ENCODE measurements around the gene CAMK2B. TPM values are rescaled to one million over a fixed set of nuclear protein-coding genes. Genes with fewer than 3 reads are reported as not detected.

The CAMK2B gene
- total RNA-seq, 4 donors from 2014 or later, result 0.89 to 5.1 (median 1.2) TPM

DNA sequence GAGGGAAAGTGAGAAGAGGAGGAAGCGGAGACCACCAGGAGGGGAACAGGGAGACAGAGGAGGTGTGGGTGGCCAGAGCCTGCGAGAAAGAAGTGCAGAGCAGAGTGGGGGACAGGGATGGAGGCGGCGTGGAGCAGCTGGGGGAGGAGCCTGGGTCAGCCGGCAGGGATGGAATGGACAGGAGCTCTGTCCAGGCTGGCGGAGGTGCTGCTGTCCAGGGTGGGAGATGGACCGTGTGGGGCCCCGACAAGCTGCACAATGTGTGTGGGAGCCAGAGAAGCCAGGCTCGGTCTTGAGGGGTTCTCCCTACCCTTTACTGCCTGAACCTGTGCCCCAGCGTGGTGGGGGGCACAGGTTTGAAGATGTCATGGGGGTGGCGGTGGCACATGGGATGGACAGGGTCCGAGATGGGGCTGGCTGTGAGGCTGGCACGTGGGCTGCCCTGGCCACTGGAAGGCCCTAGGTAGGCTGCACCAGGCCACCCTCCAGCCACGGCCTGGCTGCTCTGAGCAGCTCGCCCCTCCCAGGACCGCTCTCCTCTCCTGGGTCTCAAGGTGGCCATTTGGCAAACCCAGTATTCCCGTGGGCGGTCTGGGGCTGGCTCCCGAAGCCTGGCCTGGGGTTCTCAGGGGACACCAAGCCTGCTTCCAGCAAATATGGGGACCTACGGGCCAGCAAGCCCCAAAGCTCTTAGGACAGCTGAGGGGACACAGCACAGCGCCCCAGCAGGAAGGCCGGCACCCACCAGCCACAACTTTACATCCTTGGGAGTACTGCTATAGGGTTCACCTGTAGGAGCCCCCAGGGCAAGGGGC is 92.3 kb downstream of the CAMK2B start:
- no peaks in the 10 kb centered on the region for H3K9me3 ChIP-seq
- TF ChIP-seq, protein P1, sequence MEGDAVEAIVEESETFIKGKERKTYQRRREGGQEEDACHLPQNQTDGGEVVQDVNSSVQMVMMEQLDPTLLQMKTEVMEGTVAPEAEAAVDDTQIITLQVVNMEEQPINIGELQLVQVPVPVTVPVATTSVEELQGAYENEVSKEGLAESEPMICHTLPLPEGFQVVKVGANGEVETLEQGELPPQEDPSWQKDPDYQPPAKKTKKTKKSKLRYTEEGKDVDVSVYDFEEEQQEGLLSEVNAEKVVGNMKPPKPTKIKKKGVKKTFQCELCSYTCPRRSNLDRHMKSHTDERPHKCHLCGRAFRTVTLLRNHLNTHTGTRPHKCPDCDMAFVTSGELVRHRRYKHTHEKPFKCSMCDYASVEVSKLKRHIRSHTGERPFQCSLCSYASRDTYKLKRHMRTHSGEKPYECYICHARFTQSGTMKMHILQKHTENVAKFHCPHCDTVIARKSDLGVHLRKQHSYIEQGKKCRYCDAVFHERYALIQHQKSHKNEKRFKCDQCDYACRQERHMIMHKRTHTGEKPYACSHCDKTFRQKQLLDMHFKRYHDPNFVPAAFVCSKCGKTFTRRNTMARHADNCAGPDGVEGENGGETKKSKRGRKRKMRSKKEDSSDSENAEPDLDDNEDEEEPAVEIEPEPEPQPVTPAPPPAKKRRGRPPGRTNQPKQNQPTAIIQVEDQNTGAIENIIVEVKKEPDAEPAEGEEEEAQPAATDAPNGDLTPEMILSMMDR (IDR thresholded peaks at IDR 0.05), result no peak
- no peak for TF ChIP-seq POLR2A (IDR thresholded peaks at IDR 0.05)
- peaks cover 3% of the 10 kb centered on the region for H3K27me3 ChIP-seq
- H3K4me3 ChIP-seq, result no peak overlapping the region
- H3K36me3 ChIP-seq, result no peaks in the 10 kb centered on the region
- no peaks in the 10 kb centered on the region for H3K4me1 ChIP-seq
- DNase-seq (ENCODE audit: low spot score in 2 of 2), result no peak
- WGBS, result 83% methylated on average over 21 of the region's 22 CpGs
- H3K27ac ChIP-seq, result no peak overlapping the region

DNA sequence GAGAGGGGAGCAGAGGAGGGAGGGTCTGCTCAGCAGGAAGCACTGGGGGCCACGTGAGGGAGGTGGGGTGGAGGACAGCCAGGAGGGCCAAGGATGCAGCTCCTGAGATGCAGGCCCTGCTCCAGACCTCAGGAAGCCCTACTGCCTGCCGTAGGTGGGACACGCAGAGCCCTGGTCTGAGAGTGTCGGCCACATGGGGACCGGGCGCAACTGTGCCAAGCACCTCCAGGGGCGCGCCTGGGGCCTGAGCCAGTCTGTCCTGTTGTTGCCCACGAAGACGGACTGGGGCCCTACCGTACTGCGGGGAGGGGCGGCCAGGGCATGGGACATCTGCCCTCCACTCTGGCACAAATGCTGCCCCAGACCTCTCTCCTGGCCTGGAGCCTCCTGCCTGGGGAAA is 93.0 kb downstream of the CAMK2B start:
- 72% methylated on average over 2 of the region's 13 CpGs for WGBS
- Histone ChIP-seq H3K9me3 (no peaks in the 10 kb centered on the region), H3K4me3 (no peak overlapping the region), H3K4me1 (no peaks in the 10 kb centered on the region), H3K27ac (no peak overlapping the region), H3K36me3 (no peaks in the 10 kb centered on the region), H3K27me3 (peaks cover 3% of the 10 kb centered on the region)
- TF ChIP-seq POLR2A (IDR thresholded peaks at IDR 0.05) (no peak), EP300 (IDR thresholded peaks at IDR 0.05) (no peak), POLR2AphosphoS5 (IDR thresholded peaks at IDR 0.05) (no peak)
- TF ChIP-seq, protein P1 (IDR thresholded peaks at IDR 0.05), result no peak
- no peak for DNase-seq (ENCODE audit: low spot score in 2 of 2)

DNA sequence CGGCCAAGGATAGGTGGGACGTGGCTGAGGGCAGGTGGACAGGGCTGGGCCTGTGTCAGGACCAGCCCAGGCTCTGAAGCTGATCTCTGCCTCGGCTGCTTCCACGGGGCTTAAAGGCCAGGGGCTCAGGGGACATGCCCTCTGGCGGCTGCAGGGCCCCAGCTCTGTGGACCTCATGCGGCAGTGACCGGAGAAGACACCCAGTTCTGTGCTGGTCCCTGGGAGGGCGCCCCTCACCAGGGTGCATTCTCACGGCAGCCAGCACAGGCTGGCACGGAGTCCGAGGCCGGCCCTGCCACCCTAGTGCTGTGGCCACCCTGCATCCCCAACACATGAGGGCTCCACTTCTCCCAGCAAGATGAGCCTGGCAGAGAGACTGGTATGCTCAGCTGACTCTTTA is 94.3 kb downstream of the CAMK2B start:
- no peak for DNase-seq (ENCODE audit: low spot score in 2 of 2)
- H3K4me3 ChIP-seq, result no peak overlapping the region
- TF ChIP-seq, protein P1 (IDR thresholded peaks at IDR 0.05), result no peak
- TF ChIP-seq POLR2A (IDR thresholded peaks at IDR 0.05) (no peak), EP300 (IDR thresholded peaks at IDR 0.05) (no peak)
- no peak overlapping the region for H3K27ac ChIP-seq
- H3K4me1 ChIP-seq, result no peaks in the 10 kb centered on the region
- H3K9me3 ChIP-seq, result no peaks in the 10 kb centered on the region
- H3K27me3 ChIP-seq, result peaks cover 10% of the 10 kb centered on the region
- no peaks in the 10 kb centered on the region for H3K36me3 ChIP-seq
- 92% methylated on average over 4 of the region's 12 CpGs for WGBS

DNA sequence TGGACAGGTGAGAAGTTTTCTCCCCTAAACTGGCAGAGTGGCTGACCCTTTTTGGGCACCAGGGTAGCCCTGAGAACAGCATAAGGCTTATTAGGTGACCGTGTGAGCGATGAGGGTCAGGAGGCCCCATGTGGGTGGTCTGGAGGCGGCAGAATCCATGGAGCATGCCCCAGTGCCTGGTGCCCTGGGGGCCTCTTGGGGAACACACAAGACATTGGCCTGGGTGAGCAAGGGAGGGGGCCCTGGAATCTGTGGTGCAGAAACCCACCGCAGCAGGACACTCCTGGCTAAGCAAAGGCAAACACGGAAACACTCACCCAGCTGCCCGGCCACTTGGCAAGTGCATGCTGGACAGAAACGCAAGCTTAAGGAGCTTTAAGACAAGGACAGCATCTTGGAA is 95.1 kb downstream of the CAMK2B start:
- no peak overlapping the region for H3K4me3 ChIP-seq
- peaks cover 18% of the 10 kb centered on the region for H3K27me3 ChIP-seq
- TF ChIP-seq POLR2AphosphoS5 (IDR thresholded peaks at IDR 0.05) (no peak), EP300 (IDR thresholded peaks at IDR 0.05) (no peak), POLR2A (IDR thresholded peaks at IDR 0.05) (no peak)
- TF ChIP-seq, protein P1 (IDR thresholded peaks at IDR 0.05), result no peak
- WGBS, result 89% methylated on average over 4 of the region's 7 CpGs
- no peaks in the 10 kb centered on the region for H3K4me1 ChIP-seq
- DNase-seq (ENCODE audit: low spot score in 2 of 2), result no peak
- H3K9me3 ChIP-seq, result no peaks in the 10 kb centered on the region
- no peaks in the 10 kb centered on the region for H3K36me3 ChIP-seq
- no peak overlapping the region for H3K27ac ChIP-seq

DNA sequence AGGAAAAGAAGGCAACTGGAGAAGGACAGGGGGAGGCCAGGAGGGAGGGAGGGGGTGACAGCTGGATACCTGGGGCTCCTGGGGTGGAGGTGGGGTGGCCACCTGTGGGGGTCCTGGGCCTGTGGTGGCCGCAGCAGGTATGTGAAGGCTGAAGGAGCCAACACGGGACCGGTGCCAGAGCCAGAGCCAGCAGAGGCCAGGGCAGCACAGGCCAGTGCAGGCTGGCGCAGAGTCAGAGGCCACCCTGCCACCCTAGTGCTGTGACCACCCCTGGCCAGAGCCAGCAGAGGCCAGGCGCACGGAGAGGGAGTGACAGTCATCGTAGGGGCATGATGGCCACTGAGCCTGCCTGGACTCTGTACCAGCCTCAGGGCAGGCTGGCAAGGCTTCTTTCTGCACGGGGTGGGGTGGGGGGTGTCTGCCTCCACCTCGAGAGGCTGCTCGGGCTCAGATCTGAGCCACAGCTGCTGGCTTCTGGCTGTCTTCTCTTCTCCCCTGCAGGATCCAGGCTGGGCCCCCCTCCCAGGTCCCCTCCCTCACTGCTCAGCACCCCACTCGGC is 95.8 kb downstream of the CAMK2B start:
- H3K27ac ChIP-seq, result no peak overlapping the region
- 61% methylated on average over 7 of the region's 11 CpGs for WGBS
- DNase-seq (ENCODE audit: low spot score in 2 of 2), result no peak

More for the DNA sequence above, 95.8 kb downstream of the CAMK2B start:
- H3K4me3 ChIP-seq, result no peak overlapping the region
- no peak for TF ChIP-seq POLR2AphosphoS5 (IDR thresholded peaks at IDR 0.05)
- TF ChIP-seq, protein P1 (IDR thresholded peaks at IDR 0.05), result no peak
- peaks cover 22% of the 10 kb centered on the region for H3K27me3 ChIP-seq
- H3K36me3 ChIP-seq, result no peaks in the 10 kb centered on the region
- H3K4me1 ChIP-seq, result peaks cover under 1% of the 10 kb centered on the region
- H3K9me3 ChIP-seq, result no peaks in the 10 kb centered on the region

Data from suprapubic skin (tissue), 4 donors.